Activated naive CD4-positive, alpha-beta T cell (primary cell): ENCODE data around the gene CD81.
"Not testable (repeated sequence)": the region's sequence is repeated elsewhere in the genome, so short reads cannot be mapped to it uniquely, and the experiment has no call there.

Experiments
- DNase-seq, 4 experiments: peaks; one replicate each; lab custom pipeline; 2025; lab: John Stamatoyannopoulos, UW

Gene CD81

GRCh38 chr11:2376751-2377451 lies at the start of gene CD81:
Gene CD81, plus strand, starts transcription at chr11:2377310. Its CDS starts 240 bp downstream, at chr11:2377550.
- DNase-seq, result peak; percentile 40 to 75 (median 60)

- DNase-seq, result no peak
These were observed 49.1 kb upstream of the CD81 start for GRCh38 chr11:2328021-2328420.

- DNase-seq, result no peak
These were observed 48.3 kb upstream of the CD81 start for GRCh38 chr11:2328656-2329354.

- no peak for DNase-seq
These were observed 47.6 kb upstream of the CD81 start for GRCh38 chr11:2329551-2329950.

- no peak for DNase-seq
These were observed 46.4 kb upstream of the CD81 start for GRCh38 chr11:2330696-2331095.

GRCh38 chr11:2331404-2331803 lies 45.7 kb upstream of the CD81 start:
- no peak for DNase-seq

GRCh38 chr11:2332569-2332968 lies 44.5 kb upstream of the CD81 start:
- DNase-seq, result not testable (repeated sequence)

GRCh38 chr11:2333486-2334205 lies 43.5 kb upstream of the CD81 start:
- not testable (repeated sequence) for DNase-seq

- not testable (repeated sequence) for DNase-seq
These were observed 41.8 kb upstream of the CD81 start for GRCh38 chr11:2335286-2335685.

- not testable (repeated sequence) for DNase-seq
These were observed 38.4 kb upstream of the CD81 start for GRCh38 chr11:2338760-2339159.

GRCh38 chr11:2342557-2342956 lies 34.6 kb upstream of the CD81 start:
- DNase-seq, result no peak

- no peak for DNase-seq
These were observed 34.1 kb upstream of the CD81 start for GRCh38 chr11:2342981-2343380.

- no peak for DNase-seq
These were observed 33.6 kb upstream of the CD81 start for GRCh38 chr11:2343502-2343901.

GRCh38 chr11:2345050-2345449 lies 32.1 kb upstream of the CD81 start:
- DNase-seq, result no peak

GRCh38 chr11:2346014-2346413 lies 31.1 kb upstream of the CD81 start:
- DNase-seq, result no peak

GRCh38 chr11:2346586-2347307 lies 30.4 kb upstream of the CD81 start:
- no peak for DNase-seq

- DNase-seq, result no peak
These were observed 29.7 kb upstream of the CD81 start for GRCh38 chr11:2347308-2347830.

GRCh38 chr11:2348986-2349385 lies 28.1 kb upstream of the CD81 start:
- DNase-seq, result no peak

GRCh38 chr11:2351701-2352100 lies 25.4 kb upstream of the CD81 start:
- DNase-seq, result no peak

GRCh38 chr11:2352420-2352819 lies 24.7 kb upstream of the CD81 start:
- no peak for DNase-seq

GRCh38 chr11:2355000-2355644 lies 22.0 kb upstream of the CD81 start:
- no peak for DNase-seq
